ENCODE results near the gene UFD1.

Gene UFD1

GRCh38 chr22:19476023-19476422 is 3.0 kb downstream of the UFD1 start:
- DNase-seq (ENCODE audit: low spot score), result no peak
- TF ChIP-seq CTCF (IDR thresholded peaks at IDR 0.05; ENCODE audit: borderline replicate concordance, control extremely low read depth, extremely low read depth, insufficient read depth, missing control alignments), result no peak
- in situ Hi-C loops (cut with MboI; ENCODE audit: low sequenced_read_pairs, unreplicated experiment), result loop anchor here (10.0 kb wide), 1 partner anchor 291 kb away; no protein-coding TSS in a partner anchor

- DNase-seq (ENCODE audit: low spot score), result no peak
- TF ChIP-seq CTCF (IDR thresholded peaks at IDR 0.05; ENCODE audit: borderline replicate concordance, control extremely low read depth, extremely low read depth, insufficient read depth, missing control alignments), result no peak
- in situ Hi-C loops (cut with MboI; ENCODE audit: low sequenced_read_pairs, unreplicated experiment), result loop anchor here (10.0 kb wide), 1 partner anchor 289 kb away; no protein-coding TSS in a partner anchor
These were observed 5.4 kb downstream of the UFD1 start for GRCh38 chr22:19473578-19473977.

DNA sequence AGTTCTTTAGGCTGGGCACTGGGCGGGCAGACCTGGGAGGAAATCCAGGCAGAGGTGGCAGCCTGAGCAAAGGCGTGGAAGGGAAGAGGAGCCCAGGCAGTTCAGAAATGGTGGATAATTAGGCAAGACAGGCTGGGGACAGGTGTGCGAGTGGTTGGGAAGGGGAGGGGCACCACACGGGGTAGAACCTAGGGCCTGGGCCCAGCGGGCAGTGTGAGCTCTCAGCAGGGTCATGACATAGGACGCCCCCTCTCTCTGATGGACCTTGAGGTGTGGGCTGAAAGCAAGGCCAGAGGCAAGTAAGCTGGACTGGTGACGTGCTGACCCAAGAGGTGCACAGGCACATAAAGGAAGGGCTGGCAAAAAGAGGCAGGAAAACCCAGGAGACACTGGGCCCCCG is 6.8 kb downstream of the UFD1 start:
- DNase-seq (ENCODE audit: low spot score), result no peak
- in situ Hi-C loops (cut with MboI; ENCODE audit: low sequenced_read_pairs, unreplicated experiment), result loop anchor here (10.0 kb wide), 1 partner anchor 287 kb away; no protein-coding TSS in a partner anchor
- no peak for TF ChIP-seq CTCF (IDR thresholded peaks at IDR 0.05; ENCODE audit: borderline replicate concordance, control extremely low read depth, extremely low read depth, insufficient read depth, missing control alignments)

DNA sequence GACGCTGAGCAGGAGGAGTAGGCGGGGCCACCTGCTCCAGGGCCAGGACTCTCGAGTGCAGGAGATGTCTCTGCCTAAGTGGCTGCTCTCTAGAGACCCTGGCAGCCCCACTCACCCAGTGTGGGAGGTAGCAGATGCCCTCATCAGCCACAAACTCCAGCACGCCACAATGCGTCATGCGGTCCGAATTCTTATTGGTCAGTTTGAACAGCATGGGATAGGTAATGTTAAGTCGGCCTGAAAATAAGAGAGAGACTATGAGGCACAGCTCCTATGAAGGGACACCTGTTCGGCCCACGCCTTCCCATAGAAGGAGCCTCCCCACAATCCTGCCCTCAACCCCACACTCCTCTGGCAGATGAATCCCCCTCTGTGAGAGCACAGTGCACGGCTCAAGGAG is 7.4 kb downstream of the UFD1 start:
- DNase-seq (ENCODE audit: low spot score), result no peak
- in situ Hi-C loops (cut with MboI; ENCODE audit: low sequenced_read_pairs, unreplicated experiment), result loop anchor here (10.0 kb wide), 1 partner anchor 287 kb away; no protein-coding TSS in a partner anchor

DNA sequence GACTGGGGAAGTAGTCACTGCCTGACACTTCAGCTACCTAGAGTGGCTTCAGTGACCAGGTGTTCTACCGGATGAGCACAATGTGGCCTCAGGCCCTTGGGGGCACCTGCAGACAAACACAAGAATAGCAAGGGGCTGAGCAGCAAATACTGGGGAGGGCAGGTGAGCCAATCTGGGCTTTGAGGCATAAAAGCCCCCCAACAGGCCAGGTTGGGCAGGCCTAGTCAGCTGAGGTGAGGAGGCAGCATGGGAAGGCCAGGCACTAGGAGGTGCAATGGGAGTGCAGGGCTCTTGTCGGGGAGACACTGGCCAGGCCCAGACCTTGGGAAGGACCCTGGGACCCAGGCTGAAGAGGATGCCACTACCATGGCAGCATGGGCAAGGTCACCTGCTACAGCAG is 9.0 kb downstream of the UFD1 start:
- TF ChIP-seq CTCF (IDR thresholded peaks at IDR 0.05; ENCODE audit: borderline replicate concordance, control extremely low read depth, extremely low read depth, insufficient read depth, missing control alignments), result no peak
- in situ Hi-C loops (cut with MboI; ENCODE audit: low sequenced_read_pairs, unreplicated experiment), result loop anchor here (10.0 kb wide), 1 partner anchor 285 kb away; no protein-coding TSS in a partner anchor
- DNase-seq (ENCODE audit: low spot score), result no peak

More for the DNA sequence above, 7.4 kb downstream of the UFD1 start:
- no peak for TF ChIP-seq CTCF (IDR thresholded peaks at IDR 0.05; ENCODE audit: borderline replicate concordance, control extremely low read depth, extremely low read depth, insufficient read depth, missing control alignments)

DNA sequence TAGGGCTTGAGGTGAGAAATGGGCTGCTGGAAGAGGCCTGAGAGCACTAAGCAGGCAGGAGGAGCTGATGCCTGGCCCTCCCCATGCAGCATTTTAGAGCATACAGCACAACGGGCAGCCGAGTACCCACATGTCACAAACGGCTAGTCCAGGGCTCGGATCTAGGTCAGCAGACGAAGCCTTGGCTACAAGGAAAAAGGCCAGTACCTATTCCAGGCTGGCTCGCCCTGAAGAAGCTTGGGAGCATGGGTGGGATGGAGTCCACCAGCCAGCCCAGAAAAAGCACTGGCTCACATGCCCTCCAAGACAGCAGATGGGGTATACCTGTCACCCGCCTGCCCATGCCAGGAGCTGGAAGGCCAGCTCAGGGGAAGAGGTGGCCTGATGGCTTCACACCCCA is 9.6 kb downstream of the UFD1 start:
- no peak for TF ChIP-seq CTCF (IDR thresholded peaks at IDR 0.05; ENCODE audit: borderline replicate concordance, control extremely low read depth, extremely low read depth, insufficient read depth, missing control alignments)
- in situ Hi-C loops (cut with MboI; ENCODE audit: low sequenced_read_pairs, unreplicated experiment), result no loop called here
- DNase-seq (ENCODE audit: low spot score), result no peak
